Activated gamma-delta T cell treated with anti-CD3 and anti-CD28 coated beads, Interleukin-2, amount 50 U/mL, for 16 hours (primary cell): ENCODE data around the gene ASCC1.
"Not testable (repeated sequence)": the region's sequence is repeated elsewhere in the genome, so short reads cannot be mapped to it uniquely, and the experiment has no call there.

Experiments
- DNase-seq: peaks from one replicate; pipeline ENCODE4 v3.0.0-alpha.2; 2020; ENCODE audit warnings: low read depth

Gene ASCC1

GRCh38 chr10:72219235-72219814 is 3.2 kb upstream of the ASCC1 start:
- no peak for DNase-seq

- no peak for DNase-seq
Measured at GRCh38 chr10:72218726-72219125, 2.6 kb upstream of the ASCC1 start.

DNA sequence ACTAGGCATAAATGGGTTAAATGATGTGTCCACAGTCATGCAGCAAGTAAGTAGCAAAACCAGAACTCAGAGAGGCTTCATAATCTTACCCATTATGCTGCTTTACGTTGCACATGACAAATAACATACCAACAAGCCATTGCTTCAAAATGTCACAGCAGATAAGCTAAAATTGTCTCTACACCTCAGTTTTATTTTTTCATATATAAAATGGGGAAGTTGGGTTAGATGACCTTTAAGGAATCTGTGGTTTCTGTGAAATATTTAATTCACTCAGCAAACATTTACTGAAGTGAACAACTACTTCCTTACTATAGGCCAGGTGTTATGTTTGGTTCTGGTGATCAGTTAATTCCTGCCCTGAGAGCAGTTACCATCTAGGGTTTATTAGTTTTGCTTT is 2.2 kb upstream of the ASCC1 start:
- no peak for DNase-seq

GRCh38 chr10:72211832-72212231 is 4.2 kb downstream of the ASCC1 start:
- not testable (repeated sequence) for DNase-seq

- DNase-seq = not testable (repeated sequence)
Measured at GRCh38 chr10:72211381-72211780, 4.7 kb downstream of the ASCC1 start.

DNA sequence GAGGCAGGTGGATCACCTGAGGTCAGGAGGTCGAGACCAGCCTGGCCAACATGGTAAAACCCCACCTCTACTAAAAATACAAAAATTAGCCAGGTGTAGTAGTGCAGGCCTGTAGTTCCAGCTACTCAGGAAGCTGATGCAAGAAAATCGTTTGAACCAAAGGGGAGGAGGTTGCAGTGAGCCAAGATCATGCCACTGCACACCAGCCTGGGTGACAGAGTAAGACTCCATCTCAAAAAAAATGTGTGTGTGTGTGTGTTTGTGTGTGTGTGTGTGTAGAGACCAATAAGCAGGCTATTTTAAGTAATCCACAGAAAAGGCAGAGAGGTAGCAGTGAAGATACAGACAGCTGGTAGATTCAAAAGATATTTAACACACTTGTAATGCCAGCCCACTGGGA is 7.5 kb downstream of the ASCC1 start:
- DNase-seq = not testable (repeated sequence)

GRCh38 chr10:72206511-72207229 is 9.4 kb downstream of the ASCC1 start:
- no peak for DNase-seq

DNA sequence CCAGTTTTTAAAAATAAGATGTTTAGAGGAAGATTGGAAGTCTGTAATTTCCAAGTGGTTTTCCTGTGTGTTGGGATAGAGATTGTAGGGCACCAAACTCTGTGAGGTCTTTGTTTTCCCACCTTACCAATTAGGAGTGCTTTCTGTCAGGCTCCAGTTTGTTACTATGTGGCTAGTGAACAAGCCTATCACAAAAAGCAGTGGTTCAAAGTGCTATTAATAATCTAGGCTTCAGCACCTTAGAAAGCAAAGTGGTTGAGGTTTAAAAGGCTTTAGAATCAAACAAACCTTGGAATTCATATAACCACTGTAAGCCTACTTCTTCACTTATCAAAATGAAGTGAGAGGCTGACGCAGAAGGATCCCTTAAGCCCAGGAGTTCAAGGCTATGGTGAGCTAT is 11.4 kb downstream of the ASCC1 start:
- no peak for DNase-seq

GRCh38 chr10:72204296-72204695 is 11.8 kb downstream of the ASCC1 start:
- no peak for DNase-seq

DNA sequence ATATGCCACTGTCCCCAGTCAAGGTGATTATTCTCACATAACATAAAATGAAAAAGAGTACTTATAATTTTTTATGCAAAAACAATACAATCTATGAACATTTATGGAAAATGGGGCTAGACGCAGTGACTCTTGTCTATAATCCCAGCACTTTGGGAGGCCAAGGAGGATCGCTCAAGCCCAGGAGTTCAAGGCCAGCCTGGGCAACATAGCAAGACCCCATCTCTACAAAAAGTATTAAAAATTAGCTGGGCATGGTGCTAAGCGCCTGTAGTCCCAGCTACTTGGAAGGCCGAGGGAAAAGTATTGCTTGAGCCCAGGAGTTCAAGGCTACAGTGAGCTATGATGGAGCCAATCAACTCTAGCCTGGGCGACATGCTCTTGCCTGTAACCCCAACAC is 14.8 kb downstream of the ASCC1 start:
- DNase-seq = no peak

GRCh38 chr10:72200883-72201282 is 15.2 kb downstream of the ASCC1 start:
- DNase-seq = no peak

DNA sequence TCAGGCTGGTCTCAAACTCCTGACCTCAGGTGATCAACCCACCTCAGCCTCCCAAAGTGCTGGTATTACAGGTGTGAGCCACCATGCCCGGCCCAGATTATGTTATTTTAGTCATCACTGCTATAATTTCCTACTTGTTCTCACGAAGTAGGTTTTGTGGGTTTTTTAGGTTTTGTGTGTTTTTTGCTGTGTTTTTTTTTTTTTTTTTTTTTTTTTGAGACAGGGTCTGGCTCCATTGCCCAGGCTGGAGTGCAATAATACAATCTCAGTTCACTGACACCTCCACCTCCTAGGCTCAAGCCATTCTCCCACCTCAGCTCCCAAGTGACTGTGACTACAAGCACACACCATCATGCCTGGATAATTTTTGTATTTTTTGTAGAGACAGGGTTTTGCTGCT is 21.1 kb downstream of the ASCC1 start:
- DNase-seq = no peak

DNA sequence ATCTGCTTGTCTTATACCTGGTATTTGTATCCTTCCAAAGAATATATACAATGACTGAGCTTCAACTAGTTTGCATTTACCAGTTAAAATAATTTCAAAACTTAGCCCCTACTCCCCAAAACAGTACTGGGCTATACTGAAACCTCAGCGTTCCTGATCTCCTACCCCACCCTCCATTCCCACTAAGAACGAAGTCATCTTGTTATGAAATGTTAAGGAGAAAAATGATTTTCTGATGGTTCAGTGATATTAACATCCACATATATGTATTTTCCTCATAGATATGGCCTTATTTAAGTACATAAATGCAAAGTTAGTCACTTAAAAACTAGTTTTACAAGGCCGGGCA is 29.1 kb downstream of the ASCC1 start:
- DNase-seq = no peak

DNA sequence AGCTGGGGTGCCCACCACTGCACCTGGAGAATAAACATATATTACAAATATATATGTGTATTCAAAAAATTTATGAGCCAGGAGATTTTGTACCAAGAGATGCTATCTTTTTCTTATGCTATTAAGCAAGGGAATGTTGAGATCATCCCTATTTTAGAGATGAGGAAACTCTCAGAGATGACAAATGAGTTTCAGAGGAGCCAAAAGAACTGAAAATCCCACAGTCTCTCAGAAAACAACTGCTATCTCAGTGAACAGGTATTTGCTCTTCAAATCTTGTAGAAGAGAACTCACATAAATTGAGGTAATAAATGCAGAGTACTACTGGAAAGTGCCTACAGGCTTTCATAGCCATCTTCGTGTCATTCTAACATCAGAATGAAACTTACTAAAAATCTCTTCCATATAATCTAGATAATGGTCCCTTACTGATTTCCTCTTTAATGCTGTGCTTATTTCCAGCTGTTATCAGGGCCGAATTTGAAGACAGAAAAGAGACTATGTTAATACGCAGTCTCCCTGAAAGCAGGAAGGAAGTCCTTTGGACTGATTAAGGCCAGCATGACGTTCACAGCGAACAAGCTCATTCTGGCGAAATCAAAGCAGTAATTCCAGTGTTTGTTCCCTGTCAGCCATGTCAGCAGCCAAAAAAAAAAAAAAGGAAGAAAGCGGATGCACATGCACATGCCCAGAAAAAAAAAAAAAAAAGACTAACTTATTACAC is 29.7 kb downstream of the ASCC1 start:
- DNase-seq = no peak

GRCh38 chr10:72184156-72184555 is 31.9 kb downstream of the ASCC1 start:
- no peak for DNase-seq

- no peak for DNase-seq
Measured at GRCh38 chr10:72177454-72177853, 38.6 kb downstream of the ASCC1 start.

DNA sequence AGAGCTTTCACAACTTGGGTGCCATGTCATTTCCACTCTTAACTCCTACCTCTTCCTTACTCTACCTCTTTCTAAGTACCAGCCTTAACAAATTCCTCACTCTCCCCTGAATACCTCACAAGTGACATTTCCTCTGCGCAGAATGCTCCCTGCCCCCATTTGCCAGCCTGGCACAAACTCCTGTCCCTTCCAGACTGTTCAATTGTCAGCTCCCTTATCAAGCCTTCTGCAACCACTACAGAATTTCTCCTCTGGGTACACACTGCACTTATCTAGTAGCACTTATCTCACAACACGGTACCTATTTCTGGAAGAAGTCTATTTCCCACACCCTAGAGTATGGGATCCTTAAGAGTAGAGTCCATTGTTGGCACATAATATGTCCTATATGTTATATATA is 39.4 kb downstream of the ASCC1 start:
- DNase-seq = no peak

DNA sequence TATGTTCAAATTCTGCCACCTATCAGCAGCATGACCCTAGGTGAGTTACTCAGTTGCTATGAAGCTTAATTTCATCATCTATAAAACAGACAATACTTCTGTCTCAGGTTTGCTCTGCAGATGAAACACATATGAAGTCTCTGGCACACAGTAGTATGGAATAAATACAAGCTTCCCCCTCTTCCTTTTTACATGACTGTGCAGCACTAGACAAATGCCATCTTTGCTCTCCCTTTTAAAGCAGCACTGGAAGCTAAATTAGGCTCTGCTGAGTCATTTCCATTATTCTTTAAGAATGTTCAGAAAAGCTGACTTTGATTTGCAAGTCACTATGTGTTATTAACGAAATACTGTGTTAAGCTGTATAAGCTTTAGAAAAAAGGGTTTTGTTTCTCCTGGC is 40.9 kb downstream of the ASCC1 start:
- DNase-seq = no peak

GRCh38 chr10:72174297-72174662 is 41.8 kb downstream of the ASCC1 start:
- no peak for DNase-seq

GRCh38 chr10:72173619-72174296 is 42.3 kb downstream of the ASCC1 start:
- no peak for DNase-seq

GRCh38 chr10:72173262-72173618 is 42.8 kb downstream of the ASCC1 start:
- DNase-seq = no peak

DNA sequence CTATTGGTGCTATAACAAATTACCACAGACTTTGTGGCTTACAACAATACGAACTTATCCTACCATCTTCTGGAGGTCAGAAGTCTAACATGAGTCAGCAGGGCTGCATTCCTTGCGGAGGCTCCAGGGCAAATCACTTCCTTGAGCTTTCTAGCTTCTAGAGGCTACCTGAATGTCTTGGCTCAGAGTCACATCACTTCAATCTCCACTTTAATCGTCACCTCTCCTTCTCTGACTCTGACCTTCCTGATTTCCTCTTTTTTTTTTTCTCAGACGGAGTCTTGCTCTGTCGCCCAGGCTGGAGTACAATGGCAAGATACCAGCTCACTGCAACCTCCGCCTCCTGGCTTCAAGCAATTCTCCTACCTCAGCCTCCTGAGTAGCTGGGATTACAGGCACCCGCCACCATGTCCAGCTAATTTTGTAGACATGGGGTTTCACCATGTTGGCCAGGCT is 44.9 kb downstream of the ASCC1 start:
- no peak for DNase-seq

- no peak for DNase-seq
Measured at GRCh38 chr10:72170733-72171132, 45.3 kb downstream of the ASCC1 start.
